ENCODE data around the gene GZMH.

- TF ChIP-seq CTCF (IDR thresholded peaks at IDR 0.05; ENCODE audit: insufficient read depth, low read depth, low read length), result no peak
- TF ChIP-seq EZH2 (IDR thresholded peaks at IDR 0.05; ENCODE audit: insufficient read depth, low read length), result no peak
These were observed at the start of gene GZMH for GRCh38 chr14:24609655-24610344.

Measured in astrocyte (in vitro differentiated cells and primary cell).